Heart right ventricle (tissue), 16 donors: ENCODE measurements around the gene COL18A1. TPM values are rescaled to one million over a fixed set of nuclear protein-coding genes. Genes with fewer than 3 reads are reported as not detected.

Experiments used
- ATAC-seq, 8 donors: fragments of 200-7000 bp; cut with Tn5 transposase; one replicate each; pipeline ENCODE4 v1.9.1; 2020; ENCODE audit warnings: mild to moderate bottlenecking in 8 of 8, moderate library complexity in 8 of 8, moderate number of reproducible peaks in 1 of 8
- DNase-seq, 2 donors: peaks; one replicate each; pipeline ENCODE4 v3.0.0-alpha.2; 2020
- H3K27ac ChIP-seq, 10 donors: fragments of 200-600 bp; sonication (generic) in 2 of 10; one replicate each; pipeline versions ENCODE4 v1.5.0 to v1.8.0; 2020 to 2022; ENCODE audit warnings: mild to moderate bottlenecking in 3 of 10
- H3K27me3 ChIP-seq, 7 donors: fragments of 200-600 bp; one replicate each; pipeline ENCODE4 v1.8.0; 2021 to 2022; ENCODE audit warnings: mild to moderate bottlenecking in 2 of 7
- H3K36me3 ChIP-seq, 9 donors: fragments of 200-600 bp; sonication (generic) in 1 of 9; one replicate each; pipeline versions ENCODE4 v1.5.0 to v1.8.0; 2020 to 2022; ENCODE audit warnings: mild to moderate bottlenecking in 2 of 9
- H3K4me1 ChIP-seq, 9 donors: fragments of 200-600 bp; sonication (generic) in 1 of 9; one replicate each; pipeline versions ENCODE4 v1.5.0 to v1.8.0; 2020 to 2022; ENCODE audit warnings: mild to moderate bottlenecking in 4 of 9
- H3K4me3 ChIP-seq, 10 donors: fragments of 200-600 bp; sonication (generic) in 2 of 10; one replicate each; pipeline versions ENCODE4 v1.5.0 to v1.8.0; 2020 to 2022; ENCODE audit warnings: mild to moderate bottlenecking in 7 of 10, moderate library complexity in 2 of 10
- H3K9me3 ChIP-seq, 11 donors: fragments of 200-600 bp in 10 of 11; sonication (generic) in 2 of 11; one replicate each; pipeline versions ENCODE4 v1.5.0 to v1.8.0; 2013 to 2022; ENCODE audit warnings: mild to moderate bottlenecking in 2 of 11, control low read depth in 1 of 11, moderate library complexity in 1 of 11
- whole genome bisulfite sequencing, 2 donors: extraction: QIAGEN DNeasy Blood & Tissue Kit; methylation state at CpG; one replicate each; pipeline ENCODE4 v1.1.7; 2013; ENCODE audit warnings: inconsistent platforms in 1 of 2; 5-methylcytosine and 5-hydroxymethylcytosine counted together
- intact Hi-C, 10 donors: fragments of 100-400 bp; cut with DNase I; formaldehyde crosslinking; loops; one replicate each; pipeline versions ENCODE4 v1.11.1 to v1.14.2; 2022
- polyA plus RNA-seq, 2 donors: library from polyadenylated mRNA; stranded (reverse); fragments of 200-250 nt; gene quantifications; one replicate each; pipeline ENCODE4 v1.2.3, GENCODE V29; 2013
- total RNA-seq, 10 donors: library from RNA; stranded (reverse); fragmentation: NEBNext Ultra II Directional in 3 of 10; extraction: Animal tissue kit (Norgen Biotek cat#: 25700) in 3 of 10; gene quantifications; one replicate each; pipeline versions ENCODE4 v1.2.1 to v1.2.4, GENCODE V29; 2021 to 2023
- TF ChIP-seq, protein P1 (sequence below), 9 donors: fragments of 200-600 bp; sonication (generic) in 2 of 9; IDR thresholded peaks; one replicate each; pipeline versions ENCODE4 v1.5.0 to v1.8.0; 2021 to 2022; ENCODE audit warnings: antibody characterized with exemption in 9 of 9, mild to moderate bottlenecking in 5 of 9, moderate library complexity in 1 of 9
- donor health status: Arrhythmogenic right ventricular cardiomyopathy.
- donor health status: ischemic (EF 13 %, LVEDD 7.1; RV severe dilation, severe dysfunction).
- donor health status: healthy with polysubstance abuse.
- donor health status: DM: no; HTN: yes; CAD: no.
- donor health status: DM: no; HTN: no; CAD: no.
- donor health status: ischemic (EF 25% LVEDD 6.9; RV normal size, moderate dysfunction).
- donor health status: ischemic (EF 25% LVEDD 5.7; RV mildly dilated, moderate dysfunction).
- donor health status: healthy.
- donor health status: DM: yes; HTN: yes; CAD: no.
- donor health status: Ischemic cardiomyopathy.
- donor health status: ischemic (EF 35%, LVEDD 5.7; RV mildly dilated, moderate dysfunction).
- donor health status: nonischemic (EF 11% LVEDD 7.7; RV severe dilation, severe dysfunction).
- donor health status: DM: yes; HTN: yes; CAD: no.
- donor health status: PGD.
- donor health status: ischemic (EF 29% LVEDD 5.4; RV normal size, mild dysfunction).
- donor health status: nonischemic (EF 23%, LVEDD 6.1; RV moderate dilation, normal function).

The COL18A1 gene
- total and polyA plus RNA-seq, 12 donors: 33.7 to 87.1 (median 52.6) TPM

DNA sequence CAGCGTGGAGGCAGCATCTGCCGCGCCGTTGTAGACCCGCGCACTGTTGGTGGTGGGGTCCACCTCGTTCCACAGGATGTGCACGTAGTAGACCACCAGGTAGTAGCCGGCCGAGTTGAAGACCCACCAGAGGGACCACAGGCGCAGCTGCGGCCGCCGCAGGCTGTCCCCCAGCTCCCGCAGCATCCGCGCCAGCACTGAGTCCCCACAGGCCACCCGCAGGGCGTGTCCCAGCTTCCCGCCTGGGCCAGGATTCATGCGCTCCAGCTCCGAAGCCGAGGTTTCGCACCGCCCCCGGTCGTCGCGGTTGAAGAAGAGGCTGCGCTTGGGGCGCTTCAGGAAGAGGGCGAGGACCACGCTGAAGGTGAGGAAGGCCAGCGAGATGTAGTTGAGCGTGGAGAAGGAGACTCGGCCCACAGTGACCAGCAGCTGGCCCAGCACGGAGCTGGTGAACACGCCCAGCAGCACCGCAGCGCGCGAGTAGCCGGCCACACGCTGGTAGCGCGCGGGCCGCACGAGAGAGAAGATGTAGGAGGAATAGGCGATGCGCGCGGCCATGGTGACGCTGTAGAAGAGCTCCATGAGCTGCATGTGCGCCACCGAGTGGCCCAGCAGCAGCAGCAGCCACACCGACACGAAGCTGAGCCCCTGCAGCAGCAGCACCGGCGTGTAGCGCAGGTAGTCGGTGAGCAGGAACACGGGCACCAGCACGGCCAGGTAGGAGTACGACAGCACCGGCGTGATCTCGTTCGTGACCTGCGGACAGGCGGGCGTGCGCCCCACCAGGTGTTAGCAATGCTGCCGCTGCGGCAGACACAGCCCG lies 126.6 kb downstream of the COL18A1 start:
- H3K27me3 ChIP-seq: no peaks in the 10 kb centered on the region
- TF ChIP-seq, protein P1, sequence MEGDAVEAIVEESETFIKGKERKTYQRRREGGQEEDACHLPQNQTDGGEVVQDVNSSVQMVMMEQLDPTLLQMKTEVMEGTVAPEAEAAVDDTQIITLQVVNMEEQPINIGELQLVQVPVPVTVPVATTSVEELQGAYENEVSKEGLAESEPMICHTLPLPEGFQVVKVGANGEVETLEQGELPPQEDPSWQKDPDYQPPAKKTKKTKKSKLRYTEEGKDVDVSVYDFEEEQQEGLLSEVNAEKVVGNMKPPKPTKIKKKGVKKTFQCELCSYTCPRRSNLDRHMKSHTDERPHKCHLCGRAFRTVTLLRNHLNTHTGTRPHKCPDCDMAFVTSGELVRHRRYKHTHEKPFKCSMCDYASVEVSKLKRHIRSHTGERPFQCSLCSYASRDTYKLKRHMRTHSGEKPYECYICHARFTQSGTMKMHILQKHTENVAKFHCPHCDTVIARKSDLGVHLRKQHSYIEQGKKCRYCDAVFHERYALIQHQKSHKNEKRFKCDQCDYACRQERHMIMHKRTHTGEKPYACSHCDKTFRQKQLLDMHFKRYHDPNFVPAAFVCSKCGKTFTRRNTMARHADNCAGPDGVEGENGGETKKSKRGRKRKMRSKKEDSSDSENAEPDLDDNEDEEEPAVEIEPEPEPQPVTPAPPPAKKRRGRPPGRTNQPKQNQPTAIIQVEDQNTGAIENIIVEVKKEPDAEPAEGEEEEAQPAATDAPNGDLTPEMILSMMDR (IDR thresholded peaks at IDR 0.05): no peak
- H3K27ac ChIP-seq: peak overlapping the region in 1 of 10 donors; percentile 80
- intact Hi-C loops: loop anchor here in 1 of 10 donors (2.0 kb wide), 1 partner anchor 53 kb away; no protein-coding TSS in a partner anchor
- peaks cover 0 to 44% (median 15%) of the 10 kb centered on the region in 9 donors for H3K4me1 ChIP-seq
- H3K9me3 ChIP-seq: no peaks in the 10 kb centered on the region
- ATAC-seq: no peak
- 98 to 99% methylated on average over 75 to 76 of the region's 76 CpGs for WGBS, 2 donors
- DNase-seq: peak in 1 of 2 donors; percentile 14
- H3K4me3 ChIP-seq: no peak overlapping the region
- peaks cover 0 to 44% (median 0%) of the 10 kb centered on the region in 9 donors for H3K36me3 ChIP-seq

DNA sequence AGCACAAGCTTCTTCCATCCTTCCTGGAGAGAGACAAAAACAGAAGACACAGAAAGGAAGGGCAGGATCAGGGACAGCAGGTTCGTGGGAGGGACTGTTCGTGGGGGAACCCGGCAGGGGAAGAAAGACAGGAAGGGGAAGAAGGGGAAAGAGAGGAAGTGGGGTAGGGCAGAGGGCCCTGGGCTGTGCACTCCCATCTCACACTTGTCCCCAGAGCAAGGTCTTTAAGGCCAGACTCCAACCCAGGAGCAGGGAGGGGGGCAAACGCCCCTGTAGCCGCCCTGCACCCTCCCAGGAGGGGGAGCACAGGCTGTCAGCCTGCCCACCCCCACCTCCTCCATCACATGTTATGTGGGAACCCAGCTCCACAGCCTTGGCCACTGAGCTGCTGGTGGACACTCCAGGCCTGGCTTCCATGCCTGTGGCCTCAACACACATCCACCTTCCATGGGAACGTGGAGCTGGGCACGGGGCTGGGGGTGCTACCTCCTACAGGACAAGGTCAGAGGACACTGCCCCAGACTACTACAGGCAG lies 127.9 kb downstream of the COL18A1 start:
- ATAC-seq: no peak
- H3K27ac ChIP-seq: peak overlapping the region in 2 of 10 donors; percentile 58 to 80
- intact Hi-C loops: no loop called here
- peaks cover 0 to 44% (median 15%) of the 10 kb centered on the region in 9 donors for H3K4me1 ChIP-seq
- no peaks in the 10 kb centered on the region for H3K27me3 ChIP-seq
- no peak overlapping the region for H3K4me3 ChIP-seq
- no peak for DNase-seq
- 61 to 65% methylated on average over 7 of the region's 7 CpGs for WGBS, 2 donors
- no peaks in the 10 kb centered on the region for H3K9me3 ChIP-seq
- TF ChIP-seq, protein P1 (IDR thresholded peaks at IDR 0.05): no peak
- H3K36me3 ChIP-seq: peaks cover 0 to 42% (median 0%) of the 10 kb centered on the region in 9 donors

DNA sequence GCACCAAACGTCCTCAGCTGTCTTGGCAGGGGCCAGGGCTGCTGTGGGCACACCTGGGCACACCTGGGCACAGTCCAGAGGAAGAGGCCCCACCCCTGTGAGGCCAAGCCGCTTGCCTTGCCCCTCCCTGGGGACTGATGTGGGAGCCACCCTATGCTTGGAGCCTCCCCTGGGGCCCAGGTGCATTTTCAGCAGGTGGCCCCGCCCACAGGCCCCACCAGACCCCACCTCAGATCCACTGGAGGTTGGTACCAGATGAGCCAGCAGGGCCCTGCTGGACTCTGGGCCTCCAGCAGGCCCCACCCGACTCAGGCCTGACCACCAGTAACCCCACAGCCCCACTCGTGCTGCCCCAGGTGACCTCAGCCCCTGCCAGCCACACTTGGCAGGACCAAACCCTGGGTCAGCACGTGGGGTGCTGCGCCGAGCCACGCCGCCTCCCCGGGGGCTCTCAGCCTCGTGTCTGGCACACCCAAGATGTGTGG lies 128.4 kb downstream of the COL18A1 start:
- 85 to 88% methylated on average over 12 of the region's 12 CpGs for WGBS, 2 donors
- TF ChIP-seq, protein P1 (IDR thresholded peaks at IDR 0.05): no peak
- Histone ChIP-seq H3K27ac (peak overlapping the region in 5 of 10 donors; percentile 58 to 84 (median 70)), H3K36me3 (peaks cover 0 to 36% (median 0%) of the 10 kb centered on the region in 9 donors), H3K27me3 (no peaks in the 10 kb centered on the region), H3K4me1 (peaks cover 0 to 44% (median 15%) of the 10 kb centered on the region in 9 donors), H3K9me3 (no peaks in the 10 kb centered on the region), H3K4me3 (no peak overlapping the region)
- ATAC-seq (peak in 2 of 8 donors; percentile 1 to 3), DNase-seq (no peak)
- intact Hi-C loops: no loop called here

DNA sequence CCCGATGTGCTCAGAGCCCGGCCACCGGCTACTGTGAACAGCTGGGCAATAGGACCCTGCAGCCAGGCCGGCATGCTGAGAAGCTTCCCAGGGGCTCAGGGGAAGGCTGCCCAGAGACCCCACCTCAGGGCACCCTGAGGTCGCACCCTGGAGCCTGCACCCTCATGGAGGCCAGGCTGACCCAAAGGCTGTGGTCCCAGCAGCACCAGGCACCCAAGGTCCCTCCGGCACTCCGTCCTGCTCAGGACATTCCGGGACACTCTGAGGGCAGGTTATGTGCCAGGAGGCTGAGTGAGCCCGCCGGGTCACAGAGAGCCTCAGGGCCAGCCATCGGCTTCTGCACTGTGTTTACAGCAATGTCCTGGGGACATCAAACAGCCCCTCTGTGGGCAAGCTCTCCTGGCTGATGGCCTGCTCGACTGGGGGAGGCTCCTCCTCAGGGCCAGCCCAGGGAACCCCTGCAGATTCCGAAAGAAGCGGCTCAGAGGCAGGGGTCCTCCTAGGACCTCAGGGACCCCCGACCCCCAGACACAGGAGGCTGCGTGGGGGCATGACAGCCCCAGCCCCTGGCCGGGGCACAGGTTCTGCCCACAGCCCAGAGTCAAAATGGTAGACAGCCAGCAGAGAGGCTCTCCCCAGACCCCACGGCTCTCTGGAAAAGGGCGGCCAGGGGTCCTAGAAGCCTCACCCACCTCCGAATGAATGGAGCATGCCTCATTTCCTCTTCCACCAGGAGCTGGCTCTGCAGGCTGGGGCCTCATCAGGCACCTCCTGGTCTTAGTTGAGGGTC lies 129.1 kb downstream of the COL18A1 start:
- Histone ChIP-seq H3K9me3 (no peaks in the 10 kb centered on the region), H3K4me3 (no peak overlapping the region), H3K27ac (peak overlapping the region in 8 of 10 donors; percentile 25 to 84 (median 62)), H3K4me1 (peaks cover 0 to 44% (median 15%) of the 10 kb centered on the region in 9 donors), H3K36me3 (peaks cover 0 to 30% (median 0%) of the 10 kb centered on the region in 9 donors), H3K27me3 (no peaks in the 10 kb centered on the region)
- intact Hi-C loops: no loop called here
- TF ChIP-seq, protein P1 (IDR thresholded peaks at IDR 0.05): no peak
- peak; percentile 13 to 70 (median 46) for ATAC-seq
- whole genome bisulfite sequencing, 2 donors: 56 to 63% methylated on average over 20 of the region's 20 CpGs
- peak in 1 of 2 donors; percentile 35 for DNase-seq
